Tibial nerve (tissue), 4 donors: ENCODE results near the gene STIMATE. TPM values are rescaled to one million over a fixed set of nuclear protein-coding genes. Genes with fewer than 3 reads are reported as not detected.

Source experiments
- DNase-seq, 2 donors: peaks; one replicate each; pipeline ENCODE4 v3.0.0-alpha.2; 2019; ENCODE audit warnings: low spot score in 2 of 2
- H3K27ac ChIP-seq, 4 donors: fragments of 200-600 bp; sonication (generic) in 3 of 4; one replicate each; pipeline ENCODE4 v1.5.1; 2017 to 2019; ENCODE audit warnings: mild to moderate bottlenecking in 1 of 4
- H3K27me3 ChIP-seq, 2 donors: fragments of 200-600 bp; sonication (generic) in 1 of 2; one replicate each; pipeline versions ENCODE4 v1.5.1 to v1.6.0; 2017 to 2019
- H3K36me3 ChIP-seq, 3 donors: fragments of 200-600 bp; sonication (generic); one replicate each; pipeline ENCODE4 v1.5.1; 2018 to 2019
- H3K4me1 ChIP-seq, 4 donors: fragments of 200-600 bp; sonication (generic) in 3 of 4; one replicate each; pipeline ENCODE4 v1.5.1; 2017 to 2019
- H3K4me3 ChIP-seq, 4 donors: fragments of 200-600 bp; sonication (generic) in 3 of 4; one replicate each; pipeline ENCODE4 v1.5.1; 2017 to 2019; ENCODE audit warnings: mild to moderate bottlenecking in 1 of 4, moderate library complexity in 1 of 4
- H3K9me3 ChIP-seq, 4 donors: fragments of 200-600 bp; sonication (generic) in 3 of 4; one replicate each; pipeline ENCODE4 v1.5.1; 2017 to 2019
- EP300 ChIP-seq, 2 donors: sonication (generic); formaldehyde crosslinking; IDR thresholded peaks; one replicate each; pipeline ENCODE4 v1.6.1; 2017; ENCODE audit warnings: antibody characterized with exemption in 2 of 2, mild to moderate bottlenecking in 1 of 2
- POLR2A ChIP-seq, 2 donors: fragments of 450-650 bp; IDR thresholded peaks; one replicate each; pipeline ENCODE4 v1.6.1; 2017; ENCODE audit warnings: antibody characterized with exemption in 2 of 2, mild to moderate bottlenecking in 2 of 2, moderate library complexity in 2 of 2
- WGBS, 2 donors: methylation state at CpG; one replicate each; pipeline ENCODE4 v1.1.5; 2018; 5-methylcytosine and 5-hydroxymethylcytosine counted together
- total RNA-seq, 4 donors: library from RNA; depleted of rRNA; stranded (reverse); fragments of >200 nt; gene quantifications; one replicate each; pipeline ENCODE4 v1.1.0, GENCODE V29; 2016
- TF ChIP-seq, protein P1 (sequence below), 5 experiments: fragments of 200-600 bp in 3 of 5; fragments of 450-650 bp in 2 of 5; sonication (generic) in 3 of 5; IDR thresholded peaks; one replicate each; pipeline ENCODE4 v1.5.1; 2016 to 2019; ENCODE audit warnings: antibody characterized with exemption in 5 of 5, mild to moderate bottlenecking in 3 of 5, moderate library complexity in 2 of 5

STIMATE gene
- total RNA-seq, 4 donors from 2014 or later = 35.4 to 82.3 (median 46.0) TPM

DNA sequence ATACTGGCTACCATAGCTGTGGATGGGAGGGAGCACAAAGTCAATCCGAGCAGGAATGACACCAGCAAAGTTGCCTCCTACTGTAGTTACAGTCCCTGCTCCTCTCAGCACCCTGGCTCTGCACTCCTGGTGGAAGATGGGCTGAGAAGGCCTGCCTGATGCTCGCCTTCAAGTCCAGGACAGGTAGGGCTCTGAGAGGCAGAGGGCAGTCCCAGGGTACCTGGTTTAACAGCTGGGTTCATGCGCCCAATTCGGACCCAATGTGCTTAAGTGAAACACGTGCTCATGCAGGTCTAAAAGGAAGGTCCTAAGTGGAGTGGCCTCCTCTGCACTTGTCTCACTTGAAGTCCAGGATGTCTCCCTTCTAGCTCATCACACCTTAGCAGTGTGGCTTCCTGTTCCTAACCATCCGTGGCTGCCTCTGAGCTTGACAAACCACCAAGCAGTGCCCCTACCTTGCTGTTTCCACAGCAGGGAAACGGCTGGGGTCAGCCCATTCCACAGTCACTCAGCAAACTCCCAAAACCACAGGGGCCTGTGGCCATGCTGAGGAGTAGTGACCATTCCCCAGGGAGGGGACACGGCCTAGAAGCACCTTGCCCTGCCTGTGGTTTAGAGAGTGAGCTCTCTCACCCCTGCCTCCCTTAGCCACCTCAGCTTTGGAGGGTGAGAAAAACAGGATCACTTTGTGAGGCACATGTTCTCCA is 58.6 kb downstream of the STIMATE start:
- 84 to 87% methylated on average over 7 to 8 of the region's 8 CpGs for WGBS, 2 donors
- no peaks in the 10 kb centered on the region for H3K9me3 ChIP-seq
- peaks cover 0 to 26% (median under 1%) of the 10 kb centered on the region in 4 donors for H3K4me1 ChIP-seq
- TF ChIP-seq POLR2A (IDR thresholded peaks at IDR 0.05) (no peak), EP300 (IDR thresholded peaks at IDR 0.05) (no peak)
- TF ChIP-seq, protein P1, sequence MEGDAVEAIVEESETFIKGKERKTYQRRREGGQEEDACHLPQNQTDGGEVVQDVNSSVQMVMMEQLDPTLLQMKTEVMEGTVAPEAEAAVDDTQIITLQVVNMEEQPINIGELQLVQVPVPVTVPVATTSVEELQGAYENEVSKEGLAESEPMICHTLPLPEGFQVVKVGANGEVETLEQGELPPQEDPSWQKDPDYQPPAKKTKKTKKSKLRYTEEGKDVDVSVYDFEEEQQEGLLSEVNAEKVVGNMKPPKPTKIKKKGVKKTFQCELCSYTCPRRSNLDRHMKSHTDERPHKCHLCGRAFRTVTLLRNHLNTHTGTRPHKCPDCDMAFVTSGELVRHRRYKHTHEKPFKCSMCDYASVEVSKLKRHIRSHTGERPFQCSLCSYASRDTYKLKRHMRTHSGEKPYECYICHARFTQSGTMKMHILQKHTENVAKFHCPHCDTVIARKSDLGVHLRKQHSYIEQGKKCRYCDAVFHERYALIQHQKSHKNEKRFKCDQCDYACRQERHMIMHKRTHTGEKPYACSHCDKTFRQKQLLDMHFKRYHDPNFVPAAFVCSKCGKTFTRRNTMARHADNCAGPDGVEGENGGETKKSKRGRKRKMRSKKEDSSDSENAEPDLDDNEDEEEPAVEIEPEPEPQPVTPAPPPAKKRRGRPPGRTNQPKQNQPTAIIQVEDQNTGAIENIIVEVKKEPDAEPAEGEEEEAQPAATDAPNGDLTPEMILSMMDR (IDR thresholded peaks at IDR 0.05) = no peak
- H3K36me3 ChIP-seq = peaks cover 0 to 92% (median 0%) of the 10 kb centered on the region in 3 donors
- no peaks in the 10 kb centered on the region for H3K27me3 ChIP-seq
- no peak overlapping the region for H3K4me3 ChIP-seq
- DNase-seq = no peak
- H3K27ac ChIP-seq = no peak overlapping the region

DNA sequence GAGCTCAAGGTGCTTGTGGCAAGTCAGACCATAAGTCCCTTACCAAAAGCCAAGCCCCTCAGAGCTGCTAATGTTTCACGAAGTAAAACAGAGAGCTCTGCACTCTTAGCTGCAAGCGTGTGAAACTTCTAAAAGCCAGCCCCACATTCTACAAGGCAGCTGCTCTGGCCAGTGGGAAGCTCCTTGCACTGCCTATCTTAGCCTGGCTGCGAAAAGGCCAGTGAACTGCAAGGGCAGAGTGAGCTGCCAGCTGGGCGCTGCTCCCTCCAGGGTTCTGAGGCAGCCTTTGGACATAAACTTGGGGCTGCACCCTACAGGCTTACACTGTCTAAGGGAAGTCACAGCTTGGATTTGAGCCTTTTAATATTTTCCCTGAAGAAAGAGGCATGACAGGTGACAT is 60.4 kb downstream of the STIMATE start:
- Histone ChIP-seq H3K4me3 (no peak overlapping the region), H3K4me1 (peaks cover 0 to 16% (median 0%) of the 10 kb centered on the region in 4 donors), H3K27me3 (no peaks in the 10 kb centered on the region), H3K36me3 (peaks cover 0 to 91% (median 0%) of the 10 kb centered on the region in 3 donors), H3K27ac (peak overlapping the region in 1 of 4 donors; percentile 59), H3K9me3 (no peaks in the 10 kb centered on the region)
- 74 to 81% methylated on average over 4 of the region's 4 CpGs for WGBS, 2 donors
- TF ChIP-seq, protein P1 (IDR thresholded peaks at IDR 0.05) = no peak
- TF ChIP-seq EP300 (IDR thresholded peaks at IDR 0.05) (no peak), POLR2A (IDR thresholded peaks at IDR 0.05) (no peak)
- DNase-seq = no peak

DNA sequence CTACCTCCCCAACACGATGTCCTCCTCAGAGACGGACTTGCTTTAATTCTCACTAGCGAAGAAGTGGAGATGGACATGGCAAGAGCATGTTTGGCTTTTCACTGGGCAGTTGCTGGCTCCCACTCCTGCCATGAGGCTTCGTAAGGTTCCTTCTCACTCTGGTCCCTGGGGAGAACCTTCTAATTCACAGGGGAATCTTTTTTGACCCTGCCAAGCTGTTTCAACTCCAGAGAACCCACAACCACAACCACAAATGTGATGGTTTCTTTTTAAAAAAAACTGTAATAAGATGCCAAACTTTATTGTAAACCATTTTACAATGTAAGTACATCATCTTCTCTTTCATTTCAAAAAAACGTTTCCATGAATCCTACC is 60.9 kb downstream of the STIMATE start:
- Histone ChIP-seq H3K36me3 (peaks cover 0 to 87% (median 0%) of the 10 kb centered on the region in 3 donors), H3K4me1 (peaks cover 0 to 22% (median under 1%) of the 10 kb centered on the region in 4 donors), H3K27ac (peak overlapping the region in 2 of 4 donors; percentile 43 to 59), H3K9me3 (no peaks in the 10 kb centered on the region), H3K27me3 (no peaks in the 10 kb centered on the region), H3K4me3 (no peak overlapping the region)
- TF ChIP-seq, protein P1 (IDR thresholded peaks at IDR 0.05) = no peak
- no peak for TF ChIP-seq POLR2A (IDR thresholded peaks at IDR 0.05)
- TF ChIP-seq EP300 (IDR thresholded peaks at IDR 0.05) = no peak
- WGBS, 2 donors = 80 to 88% methylated on average over 5 of the region's 5 CpGs
- DNase-seq = no peak

DNA sequence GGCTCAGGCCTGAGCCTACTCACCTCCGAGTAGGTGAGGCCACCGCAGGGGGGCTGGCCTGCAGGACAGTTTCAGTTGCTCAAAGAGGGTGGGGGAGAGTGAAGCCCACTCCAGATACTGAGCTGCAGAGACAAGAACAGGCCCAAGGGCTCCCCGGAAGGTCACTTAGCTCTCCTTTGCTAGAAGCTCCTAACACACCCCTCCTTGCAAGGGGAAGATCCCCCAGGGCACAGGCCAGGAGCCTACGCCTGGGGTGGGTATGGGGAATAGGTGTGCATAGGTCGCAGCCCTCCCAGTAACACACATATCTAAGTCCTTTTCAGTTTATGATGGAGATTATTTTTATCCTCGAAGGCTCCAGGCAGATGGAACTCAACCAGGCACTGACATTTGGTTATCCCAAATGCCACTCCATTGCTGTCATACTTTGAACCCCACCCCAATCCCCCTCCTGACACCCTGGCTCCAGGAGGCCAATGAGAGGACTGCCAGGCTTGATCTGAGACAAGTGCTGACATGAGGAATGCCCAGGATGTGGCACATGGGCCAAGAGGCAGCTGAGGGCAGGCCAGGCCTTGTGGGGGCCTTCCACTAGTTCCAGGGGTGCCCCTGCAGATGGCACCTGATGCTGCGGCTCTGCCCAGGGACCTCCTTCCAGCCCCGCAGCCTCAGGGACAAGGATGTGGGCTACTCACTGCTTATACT is 61.4 kb downstream of the STIMATE start:
- Histone ChIP-seq H3K27me3 (no peaks in the 10 kb centered on the region), H3K4me1 (peaks cover 0 to 25% (median 2%) of the 10 kb centered on the region in 4 donors), H3K9me3 (no peaks in the 10 kb centered on the region), H3K36me3 (peaks cover 0 to 81% (median 0%) of the 10 kb centered on the region in 3 donors), H3K4me3 (peak overlapping the region in 1 of 4 donors; percentile 38), H3K27ac (peak overlapping the region in 2 of 4 donors; percentile 43 to 59)
- 78 to 84% methylated on average over 8 of the region's 8 CpGs for WGBS, 2 donors
- TF ChIP-seq, protein P1 (IDR thresholded peaks at IDR 0.05) = no peak
- TF ChIP-seq EP300 (IDR thresholded peaks at IDR 0.05) = no peak
- TF ChIP-seq POLR2A (IDR thresholded peaks at IDR 0.05) = no peak
- DNase-seq = no peak
